ENCODE data around the gene NMRAL1.

DNA sequence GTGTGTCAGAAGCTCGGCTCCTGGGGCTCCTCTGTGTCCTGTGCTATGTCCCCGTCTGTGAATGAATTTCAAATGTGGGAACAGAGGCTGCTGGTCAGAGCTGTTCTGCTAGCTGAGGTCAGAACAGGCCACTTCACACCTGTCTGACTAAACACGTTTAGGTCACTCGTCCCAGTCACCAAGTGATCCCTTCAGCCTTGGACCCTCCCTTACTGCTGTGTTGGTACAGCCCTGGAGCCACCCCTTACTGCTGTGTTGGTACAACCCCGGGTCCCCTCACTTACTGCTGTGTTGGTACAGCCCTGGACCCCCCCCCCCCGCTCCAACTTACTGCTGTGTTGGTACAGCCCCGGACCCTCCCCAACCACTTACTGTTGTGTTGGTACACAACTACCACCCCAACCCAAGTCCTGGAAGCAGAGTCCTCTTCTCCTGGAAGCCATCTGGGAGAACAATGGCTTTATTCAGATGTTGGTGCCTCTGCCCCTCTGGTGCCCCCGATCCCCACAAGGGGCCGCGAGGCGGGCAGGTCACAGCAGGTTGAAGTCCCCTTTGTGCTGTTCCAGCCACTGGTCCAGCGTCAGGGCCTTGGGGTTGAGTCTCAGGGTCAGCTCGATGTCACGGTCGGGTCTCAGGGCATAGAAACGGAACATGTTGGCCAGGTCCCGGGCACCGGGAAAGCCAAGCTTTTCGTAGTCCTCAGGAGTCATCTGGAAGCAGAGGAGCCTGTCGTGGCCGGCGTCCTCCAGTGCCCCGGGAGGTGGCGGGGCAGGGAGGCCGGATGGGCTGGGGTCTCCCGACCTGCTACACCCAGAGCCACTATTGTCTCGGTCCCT is 13.0 kb downstream of the NMRAL1 start:
- no peak for TF ChIP-seq POLR2A (IDR thresholded peaks at IDR 0.05; ENCODE audit: low read length)
- TF ChIP-seq GATA1 (IDR thresholded peaks at IDR 0.05; ENCODE audit: low read depth, low read length), result no peak
